Measurements from ENCODE around the gene SRRM2.

SRRM2 gene

GRCh38 chr16:2708955-2709587, 43.4 kb upstream of the SRRM2 start:
- WGBS, result 95% methylated on average over 22 of the region's 22 CpGs
- H3K9me3 ChIP-seq (ENCODE audit: insufficient read depth, low read depth, low read length), result no peaks in the 10 kb centered on the region
- H3K9ac ChIP-seq (ENCODE audit: low read depth, low read length), result no peak overlapping the region
- H3K4me3 ChIP-seq (ENCODE audit: low read length), result no peak overlapping the region
- H3K4me1 ChIP-seq (ENCODE audit: insufficient read depth, low read length), result no peaks in the 10 kb centered on the region
- no peak overlapping the region for H3K27ac ChIP-seq (ENCODE audit: low read depth, low read length)
- no peaks in the 10 kb centered on the region for H3K27me3 ChIP-seq (ENCODE audit: insufficient read depth, low read length)
- peaks cover 27% of the 10 kb centered on the region for H3K36me3 ChIP-seq (ENCODE audit: insufficient read depth, low read length)

- Histone ChIP-seq H3K27ac (ENCODE audit: low read depth, low read length) (no peak overlapping the region), H3K36me3 (ENCODE audit: insufficient read depth, low read length) (peaks cover 26% of the 10 kb centered on the region), H3K9ac (ENCODE audit: low read depth, low read length) (no peak overlapping the region), H3K9me3 (ENCODE audit: insufficient read depth, low read depth, low read length) (no peaks in the 10 kb centered on the region), H3K4me3 (ENCODE audit: low read length) (no peak overlapping the region), H3K4me1 (ENCODE audit: insufficient read depth, low read length) (no peaks in the 10 kb centered on the region), H3K27me3 (ENCODE audit: insufficient read depth, low read length) (no peaks in the 10 kb centered on the region)
- WGBS, result 95% methylated on average over 10 of the region's 10 CpGs
Observed at GRCh38 chr16:2709588-2709984, 42.9 kb upstream of the SRRM2 start.

- Histone ChIP-seq H3K9me3 (ENCODE audit: insufficient read depth, low read depth, low read length) (no peaks in the 10 kb centered on the region), H3K9ac (ENCODE audit: low read depth, low read length) (no peak overlapping the region), H3K36me3 (ENCODE audit: insufficient read depth, low read length) (peaks cover 20% of the 10 kb centered on the region), H3K27me3 (ENCODE audit: insufficient read depth, low read length) (no peaks in the 10 kb centered on the region), H3K27ac (ENCODE audit: low read depth, low read length) (no peak overlapping the region), H3K4me3 (ENCODE audit: low read length) (no peak overlapping the region), H3K4me1 (ENCODE audit: insufficient read depth, low read length) (no peaks in the 10 kb centered on the region)
- 94% methylated on average over 20 of the region's 20 CpGs for WGBS
Observed at GRCh38 chr16:2710021-2710710, 42.3 kb upstream of the SRRM2 start.

GRCh38 chr16:2710711-2711231, 41.7 kb upstream of the SRRM2 start:
- WGBS, result 89% methylated on average over 11 of the region's 11 CpGs
- Histone ChIP-seq H3K27me3 (ENCODE audit: insufficient read depth, low read length) (no peaks in the 10 kb centered on the region), H3K9me3 (ENCODE audit: insufficient read depth, low read depth, low read length) (no peaks in the 10 kb centered on the region), H3K27ac (ENCODE audit: low read depth, low read length) (no peak overlapping the region), H3K36me3 (ENCODE audit: insufficient read depth, low read length) (peaks cover 18% of the 10 kb centered on the region), H3K4me3 (ENCODE audit: low read length) (no peak overlapping the region), H3K4me1 (ENCODE audit: insufficient read depth, low read length) (no peaks in the 10 kb centered on the region), H3K9ac (ENCODE audit: low read depth, low read length) (no peak overlapping the region)

- Histone ChIP-seq H3K9ac (ENCODE audit: low read depth, low read length) (no peak overlapping the region), H3K4me3 (ENCODE audit: low read length) (no peak overlapping the region), H3K4me1 (ENCODE audit: insufficient read depth, low read length) (no peaks in the 10 kb centered on the region), H3K36me3 (ENCODE audit: insufficient read depth, low read length) (peaks cover 18% of the 10 kb centered on the region), H3K27ac (ENCODE audit: low read depth, low read length) (no peak overlapping the region), H3K27me3 (ENCODE audit: insufficient read depth, low read length) (no peaks in the 10 kb centered on the region), H3K9me3 (ENCODE audit: insufficient read depth, low read depth, low read length) (no peaks in the 10 kb centered on the region)
- 86% methylated on average over 22 of the region's 22 CpGs for WGBS
Observed at GRCh38 chr16:2711370-2712062, 40.9 kb upstream of the SRRM2 start.

- Histone ChIP-seq H3K27me3 (ENCODE audit: insufficient read depth, low read length) (no peaks in the 10 kb centered on the region), H3K4me1 (ENCODE audit: insufficient read depth, low read length) (no peaks in the 10 kb centered on the region), H3K27ac (ENCODE audit: low read depth, low read length) (no peak overlapping the region), H3K9me3 (ENCODE audit: insufficient read depth, low read depth, low read length) (no peaks in the 10 kb centered on the region), H3K36me3 (ENCODE audit: insufficient read depth, low read length) (peaks cover 16% of the 10 kb centered on the region), H3K9ac (ENCODE audit: low read depth, low read length) (no peak overlapping the region), H3K4me3 (ENCODE audit: low read length) (no peak overlapping the region)
- WGBS, result 86% methylated on average over 14 of the region's 14 CpGs
Observed at GRCh38 chr16:2712063-2712441, 40.4 kb upstream of the SRRM2 start.

- H3K4me3 ChIP-seq (ENCODE audit: low read length), result no peak overlapping the region
- no peaks in the 10 kb centered on the region for H3K9me3 ChIP-seq (ENCODE audit: insufficient read depth, low read depth, low read length)
- no peaks in the 10 kb centered on the region for H3K4me1 ChIP-seq (ENCODE audit: insufficient read depth, low read length)
- no peaks in the 10 kb centered on the region for H3K27me3 ChIP-seq (ENCODE audit: insufficient read depth, low read length)
- 83% methylated on average over 21 of the region's 21 CpGs for WGBS
- H3K36me3 ChIP-seq (ENCODE audit: insufficient read depth, low read length), result peaks cover 11% of the 10 kb centered on the region
- H3K27ac ChIP-seq (ENCODE audit: low read depth, low read length), result no peak overlapping the region
- no peak overlapping the region for H3K9ac ChIP-seq (ENCODE audit: low read depth, low read length)
Observed at GRCh38 chr16:2712546-2712945, 39.9 kb upstream of the SRRM2 start.

GRCh38 chr16:2713523-2713922, 38.9 kb upstream of the SRRM2 start:
- whole genome bisulfite sequencing, result 79% methylated on average over 14 of the region's 14 CpGs
- Histone ChIP-seq H3K4me1 (ENCODE audit: insufficient read depth, low read length) (no peaks in the 10 kb centered on the region), H3K4me3 (ENCODE audit: low read length) (no peak overlapping the region), H3K9me3 (ENCODE audit: insufficient read depth, low read depth, low read length) (no peaks in the 10 kb centered on the region), H3K27me3 (ENCODE audit: insufficient read depth, low read length) (no peaks in the 10 kb centered on the region), H3K9ac (ENCODE audit: low read depth, low read length) (no peak overlapping the region), H3K27ac (ENCODE audit: low read depth, low read length) (no peak overlapping the region), H3K36me3 (ENCODE audit: insufficient read depth, low read length) (peaks cover 2% of the 10 kb centered on the region; the same call in 1 of the 2 replicates)

- Histone ChIP-seq H3K9me3 (ENCODE audit: insufficient read depth, low read depth, low read length) (no peaks in the 10 kb centered on the region), H3K9ac (ENCODE audit: low read depth, low read length) (no peak overlapping the region)
- WGBS, result 90% methylated on average over 28 of the region's 28 CpGs
Observed at GRCh38 chr16:2713985-2714774, 38.3 kb upstream of the SRRM2 start.

GRCh38 chr16:2715064-2715463, 37.4 kb upstream of the SRRM2 start:
- no peak overlapping the region for H3K9ac ChIP-seq (ENCODE audit: low read depth, low read length)
- H3K27ac ChIP-seq (ENCODE audit: low read depth, low read length), result no peak overlapping the region
- no peaks in the 10 kb centered on the region for H3K9me3 ChIP-seq (ENCODE audit: insufficient read depth, low read depth, low read length)
- H3K27me3 ChIP-seq (ENCODE audit: insufficient read depth, low read length), result no peaks in the 10 kb centered on the region
- H3K4me1 ChIP-seq (ENCODE audit: insufficient read depth, low read length), result no peaks in the 10 kb centered on the region
- H3K4me3 ChIP-seq (ENCODE audit: low read length), result no peak overlapping the region
- WGBS, result 50% methylated on average over 9 of the region's 9 CpGs
- H3K36me3 ChIP-seq (ENCODE audit: insufficient read depth, low read length), result no peaks in the 10 kb centered on the region

More at GRCh38 chr16:2713985-2714774, 38.3 kb upstream of the SRRM2 start:
- Histone ChIP-seq H3K27me3 (ENCODE audit: insufficient read depth, low read length) (no peaks in the 10 kb centered on the region), H3K4me1 (ENCODE audit: insufficient read depth, low read length) (no peaks in the 10 kb centered on the region), H3K36me3 (ENCODE audit: insufficient read depth, low read length) (no peaks in the 10 kb centered on the region), H3K27ac (ENCODE audit: low read depth, low read length) (no peak overlapping the region), H3K4me3 (ENCODE audit: low read length) (no peak overlapping the region)

Data from HUES64 (cell line).